Measurements from ENCODE around the gene SIAE.
A peak's percentile ranks its signal among the peaks of the same experiment; 100 is the strongest.

SIAE gene, protein sequence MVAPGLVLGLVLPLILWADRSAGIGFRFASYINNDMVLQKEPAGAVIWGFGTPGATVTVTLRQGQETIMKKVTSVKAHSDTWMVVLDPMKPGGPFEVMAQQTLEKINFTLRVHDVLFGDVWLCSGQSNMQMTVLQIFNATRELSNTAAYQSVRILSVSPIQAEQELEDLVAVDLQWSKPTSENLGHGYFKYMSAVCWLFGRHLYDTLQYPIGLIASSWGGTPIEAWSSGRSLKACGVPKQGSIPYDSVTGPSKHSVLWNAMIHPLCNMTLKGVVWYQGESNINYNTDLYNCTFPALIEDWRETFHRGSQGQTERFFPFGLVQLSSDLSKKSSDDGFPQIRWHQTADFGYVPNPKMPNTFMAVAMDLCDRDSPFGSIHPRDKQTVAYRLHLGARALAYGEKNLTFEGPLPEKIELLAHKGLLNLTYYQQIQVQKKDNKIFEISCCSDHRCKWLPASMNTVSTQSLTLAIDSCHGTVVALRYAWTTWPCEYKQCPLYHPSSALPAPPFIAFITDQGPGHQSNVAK

DNA sequence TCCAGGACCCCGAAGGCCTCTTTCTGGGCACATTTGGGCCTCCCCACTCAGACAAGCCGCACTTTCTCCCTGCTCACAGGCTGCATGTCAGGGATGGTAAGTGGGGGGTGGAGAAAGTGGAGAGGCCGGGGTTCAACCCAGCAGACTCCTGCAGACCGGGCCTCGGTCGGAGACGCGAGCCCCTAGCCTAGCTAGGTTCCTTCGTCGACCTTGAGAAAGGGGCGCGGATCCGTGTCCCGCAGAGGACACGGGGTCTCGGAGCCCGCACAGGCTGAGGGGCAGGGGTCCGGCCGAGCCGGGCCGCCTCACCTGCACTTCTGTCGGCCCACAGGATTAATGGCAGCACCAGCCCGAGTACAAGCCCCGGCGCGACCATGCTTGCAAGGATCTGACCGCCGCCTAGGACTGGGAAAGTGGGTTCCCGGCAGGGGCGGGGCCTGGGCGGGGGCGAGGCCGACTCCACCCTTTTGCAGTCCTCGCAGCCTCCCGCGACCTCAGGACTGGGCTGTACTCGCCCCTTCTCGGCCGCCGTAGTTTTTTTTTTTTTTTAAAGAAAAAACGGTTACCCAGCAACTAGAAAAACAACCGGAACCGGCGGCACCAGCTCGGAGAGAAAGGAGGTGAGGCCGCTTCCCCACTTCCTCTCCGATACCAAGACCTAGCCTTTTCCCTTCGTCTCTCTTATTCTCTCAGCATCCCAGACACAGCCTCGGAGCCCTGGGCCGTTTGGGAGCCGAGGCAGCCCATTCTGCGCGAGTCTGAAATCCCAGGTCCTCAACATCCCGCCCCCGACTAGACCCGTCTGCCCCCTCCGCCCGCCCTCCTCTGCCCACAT is at the start of gene SIAE, which contains the start of gene SPA17:
Gene SIAE, minus strand, starts transcription at position 407 of the 835 bp plus-strand sequence. Its CDS starts 31 bp downstream, at position 376.
Gene SPA17, plus strand, starts transcription at position 572 of the 835 bp plus-strand sequence. CDS start 1,361 bp downstream, outside the sequence.
- DNase-seq = peak; percentile 71

DNA sequence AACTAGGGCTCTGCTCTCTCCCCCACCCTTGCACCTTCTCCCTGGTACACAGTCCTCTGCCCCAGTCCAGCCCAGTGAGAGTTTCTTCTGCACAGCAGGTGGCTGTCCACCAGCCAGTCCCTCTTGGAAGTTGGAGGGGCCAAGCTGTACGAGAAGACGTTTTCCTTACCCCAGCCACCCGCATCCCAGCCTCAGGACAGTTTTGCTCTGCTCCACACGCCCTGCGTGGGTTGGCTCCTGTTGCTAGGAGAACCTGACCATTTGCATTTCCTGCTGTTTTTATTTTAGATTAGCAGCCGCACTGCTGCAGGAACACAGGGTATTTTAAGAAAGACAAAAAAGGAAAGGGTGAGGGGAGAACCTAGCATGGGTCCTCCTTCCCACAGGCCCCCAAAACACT is 48.6 kb upstream of the SIAE start:
- DNase-seq = no peak

DNA sequence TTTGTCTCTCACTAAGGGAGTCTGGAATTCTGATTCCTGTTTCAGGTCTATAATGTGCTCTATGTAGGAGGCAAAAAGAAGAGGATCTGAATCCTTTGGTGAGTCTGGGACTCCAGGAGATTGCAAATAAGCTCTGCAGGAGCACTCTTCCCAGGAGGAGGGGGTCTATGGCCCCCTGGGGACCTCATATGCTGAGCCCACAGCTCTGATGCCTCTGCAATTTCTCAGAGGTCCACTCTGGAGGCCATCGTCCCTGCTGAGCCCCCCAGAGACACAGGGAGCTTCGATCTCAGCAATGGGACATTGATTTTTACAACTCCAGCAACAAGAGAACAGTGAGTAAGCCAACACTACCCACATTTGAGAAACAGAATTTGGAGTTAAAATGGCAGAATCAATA is 46.0 kb upstream of the SIAE start:
- DNase-seq = no peak

DNA sequence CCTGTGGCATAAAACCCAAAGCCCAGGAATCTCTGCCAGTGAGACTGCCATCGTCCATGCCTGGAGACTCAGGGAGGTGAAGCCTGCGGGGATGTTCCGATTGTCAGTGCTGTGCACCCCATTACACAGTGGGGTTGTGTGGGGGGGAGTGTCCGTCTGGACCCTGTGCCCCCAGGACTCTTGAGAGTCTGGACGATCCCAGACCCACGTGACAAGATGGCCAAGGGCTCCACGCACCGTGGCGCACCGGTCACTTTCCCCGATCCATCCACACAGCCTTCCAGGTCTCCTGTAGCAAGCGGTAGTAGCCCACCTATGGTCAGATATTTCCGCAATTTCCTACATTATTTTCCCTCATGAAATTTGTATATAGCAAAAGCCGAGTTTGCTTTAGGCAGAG is 45.3 kb upstream of the SIAE start:
- DNase-seq = no peak

DNA sequence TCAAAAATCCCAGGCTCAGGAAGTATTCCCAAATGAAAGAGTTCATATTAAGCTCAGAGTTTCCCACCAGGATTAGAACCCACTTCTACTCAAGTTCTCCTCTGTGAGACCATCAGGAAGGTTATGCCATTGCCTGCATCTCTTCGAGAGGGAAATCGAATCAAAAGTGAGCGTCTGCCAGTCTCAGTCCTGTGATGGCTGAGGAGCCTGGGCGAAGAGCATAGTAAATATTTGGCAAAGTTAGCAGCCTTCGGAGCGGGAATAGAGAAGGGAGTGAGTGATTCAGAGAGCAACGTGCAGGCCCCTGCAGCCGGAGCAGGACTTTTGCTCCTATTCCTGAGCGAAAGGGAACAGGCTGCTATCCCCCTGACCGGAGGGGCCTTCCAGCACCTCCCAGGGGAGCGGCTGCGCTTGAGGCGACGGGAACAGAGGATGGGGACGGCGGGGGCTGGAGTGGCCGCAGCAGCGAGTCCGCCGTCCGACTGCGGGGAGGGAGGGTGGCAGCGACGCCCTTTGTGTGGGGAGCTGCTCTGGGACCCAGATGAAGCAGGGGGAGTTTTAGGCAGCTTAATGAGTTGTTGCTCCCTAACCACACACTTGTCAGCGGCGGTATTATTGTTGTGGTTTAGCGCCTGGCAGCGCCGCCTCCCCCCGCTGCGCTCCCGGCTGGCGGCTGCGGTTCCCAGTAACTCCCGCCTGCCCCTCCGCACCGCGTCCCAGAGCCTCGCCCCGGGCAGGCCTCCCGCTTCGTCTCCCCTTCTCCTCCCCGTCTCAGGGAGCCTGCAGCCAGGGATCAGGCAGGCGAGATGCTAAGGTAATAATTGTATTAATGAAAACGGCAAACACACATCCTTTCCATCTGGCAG is 44.5 kb upstream of the SIAE start:
- DNase-seq = no peak

DNA sequence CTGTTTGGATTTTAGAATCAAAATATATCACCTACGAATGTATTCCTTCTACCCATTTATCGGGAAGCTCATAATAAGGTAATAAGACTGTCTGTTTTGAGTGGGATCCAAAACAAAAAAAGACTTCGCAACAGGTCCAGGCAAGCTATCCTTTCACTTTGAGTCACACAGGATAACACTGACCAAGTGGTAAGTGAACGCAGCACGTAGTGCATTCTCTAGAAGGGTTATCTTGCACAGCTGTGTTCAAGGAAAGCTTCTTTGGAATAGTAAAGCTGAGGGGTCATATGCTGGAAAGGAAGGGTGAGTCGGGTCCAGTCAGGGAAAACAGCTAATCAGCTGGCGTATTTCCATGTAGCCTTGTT is 43.9 kb upstream of the SIAE start:
- no peak for DNase-seq

DNA sequence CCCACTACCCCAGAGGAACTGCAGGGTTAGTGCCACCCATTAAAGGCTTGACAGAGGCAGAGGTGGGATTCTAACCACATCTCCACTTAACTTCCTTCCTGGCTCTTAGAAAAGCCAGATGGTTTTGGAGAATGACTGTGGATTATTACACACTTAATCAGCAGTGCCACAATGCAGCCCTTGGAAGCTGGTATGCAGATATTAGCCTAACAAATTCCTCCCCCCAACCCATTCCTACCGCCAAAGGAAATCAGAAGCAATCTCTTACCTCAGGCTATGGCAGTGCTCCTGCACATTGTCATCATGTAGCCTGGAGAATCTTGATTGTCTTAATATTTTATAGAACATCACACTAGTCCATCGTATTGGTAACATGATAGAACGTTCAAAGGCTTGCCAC is 43.1 kb upstream of the SIAE start:
- no peak for DNase-seq

DNA sequence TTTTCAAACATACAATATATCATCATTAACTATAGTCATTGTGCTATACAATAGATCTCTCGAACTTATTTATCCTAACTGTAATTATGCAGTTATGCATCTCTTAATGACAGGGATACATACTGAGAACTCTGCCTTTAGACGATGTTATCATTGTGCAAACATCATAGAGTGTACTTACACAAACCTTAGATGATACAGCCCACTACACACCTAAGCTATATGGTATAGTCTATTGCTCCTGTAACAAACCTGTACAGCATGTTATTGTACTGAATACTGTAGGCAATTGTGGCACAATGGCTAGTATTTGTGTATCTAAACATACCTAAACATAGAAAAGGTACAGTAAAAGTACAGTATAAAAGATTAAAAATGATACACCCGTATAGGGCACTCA is 38.9 kb upstream of the SIAE start:
- no peak for DNase-seq

DNA sequence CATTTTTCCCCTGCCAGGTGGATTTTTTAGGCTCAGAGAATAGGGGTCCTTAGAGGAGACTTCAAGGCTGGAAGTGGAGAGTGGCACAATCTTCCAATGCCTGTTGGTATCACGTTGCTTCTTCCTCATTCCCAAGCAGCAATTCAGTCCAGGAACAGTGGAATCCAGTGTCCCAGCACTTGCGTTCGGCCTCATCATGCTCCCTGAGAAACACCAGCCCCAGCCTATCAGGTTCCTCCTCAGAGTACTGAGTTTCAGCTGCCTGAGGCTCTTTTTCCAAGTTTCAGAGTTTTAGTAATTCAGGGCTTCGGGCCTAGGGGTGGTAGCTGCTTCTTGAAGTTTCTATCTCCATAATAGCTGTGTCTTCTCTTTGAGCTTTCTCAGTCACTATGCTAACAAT is 34.3 kb upstream of the SIAE start:
- DNase-seq = no peak

DNA sequence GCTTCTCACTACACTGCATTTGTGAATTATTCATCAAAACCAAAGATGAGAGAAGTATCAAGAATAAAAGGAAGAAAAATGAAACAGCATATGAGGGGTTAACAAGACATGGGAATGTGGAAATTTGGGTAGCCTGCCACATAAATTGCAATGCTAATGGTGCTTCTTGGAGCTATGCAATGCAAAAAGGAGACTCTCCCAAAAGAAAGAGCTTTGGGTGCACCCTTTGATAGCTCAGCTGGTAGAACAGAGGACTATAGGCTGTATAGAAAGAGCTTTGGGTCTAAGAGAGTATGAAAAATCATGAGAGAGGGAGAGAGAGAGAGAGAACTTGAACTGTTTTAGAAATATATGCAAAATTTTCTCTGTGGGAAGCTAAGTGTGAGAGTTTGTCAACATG is 26.5 kb upstream of the SIAE start:
- DNase-seq = no peak

DNA sequence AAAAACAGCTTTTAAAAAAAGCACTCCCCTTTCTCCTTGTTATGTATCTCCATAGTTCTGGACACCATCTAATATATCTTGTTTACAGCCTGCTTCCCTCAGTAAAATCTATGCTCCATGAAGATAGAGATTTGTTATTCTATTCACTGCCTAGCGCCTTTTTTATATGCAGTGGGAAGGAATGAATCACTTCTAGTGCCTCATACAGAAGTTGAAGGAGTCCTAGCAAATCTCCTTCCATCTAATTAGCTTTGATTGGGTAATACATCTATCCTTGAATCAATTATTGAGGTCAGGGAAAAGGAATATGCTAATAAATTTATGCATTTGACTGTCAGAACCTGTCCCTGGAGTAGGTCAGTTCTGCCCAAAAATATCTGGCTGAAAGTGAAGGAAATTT is 26.0 kb upstream of the SIAE start:
- DNase-seq = no peak

DNA sequence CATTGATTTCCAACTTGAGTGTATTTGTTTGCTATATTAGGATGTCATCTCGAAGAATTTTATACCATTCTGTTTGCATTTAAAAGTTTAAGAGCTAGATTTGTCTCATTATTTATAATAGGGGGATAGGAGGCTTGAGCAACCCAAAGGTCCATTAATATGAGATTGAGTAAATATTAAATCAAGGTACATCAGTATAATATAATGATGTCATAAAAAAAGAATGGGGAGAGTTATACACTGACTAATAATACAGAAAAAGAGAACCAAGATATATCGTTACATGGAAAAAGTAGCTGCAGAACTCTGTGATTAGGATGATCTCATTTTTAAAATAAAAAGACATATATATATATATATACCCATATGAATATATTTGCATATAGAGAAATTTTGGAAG is 19.6 kb upstream of the SIAE start:
- no peak for DNase-seq

DNA sequence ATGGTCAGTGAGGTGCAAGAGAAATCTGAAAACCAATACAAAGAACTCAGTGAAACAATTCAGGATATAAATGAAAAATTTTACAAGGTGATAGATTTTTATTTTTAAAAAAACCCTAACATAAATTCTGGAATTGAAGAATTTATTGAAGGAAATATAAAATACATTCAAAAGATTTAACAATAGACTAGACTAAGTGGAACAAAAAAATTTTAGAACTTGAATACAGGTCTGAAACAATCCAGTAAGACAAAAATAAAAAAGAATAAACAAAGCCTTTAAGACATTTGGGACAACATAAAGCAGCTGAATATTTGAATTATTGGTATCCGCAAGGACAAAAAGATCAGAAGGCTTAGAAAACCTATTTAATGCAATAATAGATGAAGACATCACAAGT is 8.9 kb upstream of the SIAE start:
- DNase-seq = no peak

DNA sequence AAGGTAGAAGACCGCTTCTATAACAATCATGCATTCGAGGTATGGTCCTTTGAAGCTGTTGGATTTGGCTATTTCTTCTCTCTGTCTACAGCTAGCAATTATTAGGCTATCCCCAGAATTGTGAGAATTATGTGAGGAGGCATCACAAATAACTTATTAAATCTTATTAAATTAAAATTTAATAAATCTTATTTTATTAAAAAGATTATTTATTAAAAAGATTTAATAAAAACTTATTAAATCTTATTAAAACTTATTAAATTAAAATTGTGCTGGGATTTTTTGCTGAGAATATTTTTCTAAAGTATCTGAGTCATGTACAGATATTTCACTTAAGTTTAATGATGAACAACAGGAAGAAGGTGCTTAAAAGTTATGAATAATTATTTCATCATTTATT is 7.9 kb upstream of the SIAE start:
- no peak for DNase-seq

DNA sequence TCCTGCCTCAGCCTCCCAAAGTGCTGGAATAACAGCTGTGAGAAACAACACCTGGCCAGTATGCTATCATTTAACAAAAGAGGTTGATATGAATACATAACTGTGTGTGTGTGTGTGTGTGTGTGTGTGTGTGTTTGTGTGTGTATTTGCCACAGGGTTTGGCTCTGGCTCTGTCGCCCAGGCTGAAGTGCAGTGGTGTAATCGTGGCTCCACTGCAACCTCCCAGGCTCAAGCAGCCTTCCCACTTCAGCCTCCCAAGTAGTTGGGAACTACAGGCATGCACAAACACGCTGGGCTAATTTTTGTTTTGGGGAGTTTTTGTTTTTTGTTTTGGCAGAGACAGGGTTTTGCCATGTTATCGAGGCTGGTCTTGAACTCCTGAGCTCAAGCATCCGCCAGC is 4.9 kb upstream of the SIAE start:
- DNase-seq = no peak

DNA sequence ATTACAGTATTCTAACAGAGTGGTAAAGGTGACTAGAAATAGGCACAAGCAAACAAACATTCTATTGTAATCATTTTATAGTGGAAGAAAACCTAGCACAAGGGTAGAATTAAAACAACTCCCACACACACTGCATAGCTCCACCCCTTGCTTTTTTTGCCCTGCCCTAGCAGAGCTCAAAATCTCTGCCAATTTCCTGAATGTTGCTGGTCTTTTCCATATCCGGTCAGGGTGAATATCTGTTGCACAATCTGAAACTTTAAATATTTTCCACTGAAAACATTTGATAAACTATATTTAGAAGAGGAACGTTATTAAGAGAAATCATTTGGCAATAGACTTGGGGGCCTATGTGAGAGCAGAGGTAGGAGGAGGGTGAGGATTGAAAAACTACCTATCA is 2.8 kb upstream of the SIAE start:
- DNase-seq = no peak

DNA sequence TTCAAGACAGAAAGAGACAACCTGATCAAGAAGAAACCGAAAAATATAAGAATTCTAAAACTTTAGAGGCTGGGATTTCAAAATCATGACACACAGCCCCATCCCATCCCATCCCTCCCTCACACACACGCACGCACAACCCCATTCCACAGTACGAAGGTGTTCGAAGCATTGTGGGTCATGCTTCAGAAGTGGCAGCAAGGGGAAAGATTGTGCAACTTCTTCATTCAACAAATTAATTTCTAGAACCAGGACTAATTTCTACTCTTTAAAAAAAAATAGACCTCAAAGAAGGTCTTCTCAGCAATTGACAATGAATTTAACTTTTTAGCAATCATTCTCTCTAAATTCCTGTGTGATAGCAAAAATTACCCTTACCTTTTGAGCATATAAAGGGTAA is 1.0 kb upstream of the SIAE start:
- DNase-seq = no peak

DNA sequence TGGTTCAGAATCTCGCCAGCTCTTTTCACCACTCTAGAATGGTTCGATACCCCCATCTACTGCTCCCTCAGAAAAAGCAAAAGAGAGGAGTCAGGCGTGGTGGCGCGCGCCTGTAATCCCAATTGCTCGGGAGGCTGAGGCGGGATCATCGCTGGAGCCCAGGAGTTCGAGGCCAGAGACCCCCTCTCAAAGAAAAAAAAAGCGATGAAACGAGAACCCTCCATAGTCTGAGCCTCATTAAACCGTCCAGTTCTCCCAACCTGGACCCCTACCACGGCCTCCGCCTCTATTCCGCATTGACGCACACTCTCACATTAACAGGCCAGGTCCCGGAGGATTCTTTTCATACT is 604 bp upstream of the SIAE start:
- DNase-seq = no peak

DNA sequence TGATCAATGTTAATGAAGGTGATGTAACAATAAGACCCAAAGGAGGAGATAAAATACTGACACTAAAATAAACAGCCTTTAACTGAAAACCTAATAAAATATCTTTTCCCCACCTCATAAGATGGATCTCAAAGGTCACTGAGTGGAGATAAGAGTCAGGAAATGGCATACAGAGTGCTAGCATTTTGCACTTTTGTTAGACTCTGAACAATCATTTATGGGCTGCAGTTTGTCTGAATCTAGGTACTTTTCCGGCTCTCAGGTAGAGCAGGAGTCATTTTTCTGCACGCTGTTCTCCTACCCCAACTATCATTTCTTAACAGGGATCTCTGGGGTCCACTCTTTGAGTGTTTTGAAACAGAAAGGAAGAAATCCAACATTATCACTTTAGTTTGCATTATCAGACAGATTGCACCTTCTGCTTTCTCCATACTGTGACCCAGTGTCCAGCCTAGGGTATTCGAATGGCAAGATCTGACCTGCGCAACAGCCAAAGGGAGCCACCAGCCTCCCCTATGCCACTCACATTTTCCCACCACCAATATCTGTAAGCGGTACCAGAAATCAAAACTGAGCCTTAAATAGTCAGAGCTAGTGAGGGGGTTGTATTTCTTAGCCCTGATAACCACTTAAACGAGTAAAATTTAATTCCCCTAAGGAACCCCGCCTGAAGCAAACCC is 863 bp downstream of the SIAE start:
- no peak for DNase-seq

DNA sequence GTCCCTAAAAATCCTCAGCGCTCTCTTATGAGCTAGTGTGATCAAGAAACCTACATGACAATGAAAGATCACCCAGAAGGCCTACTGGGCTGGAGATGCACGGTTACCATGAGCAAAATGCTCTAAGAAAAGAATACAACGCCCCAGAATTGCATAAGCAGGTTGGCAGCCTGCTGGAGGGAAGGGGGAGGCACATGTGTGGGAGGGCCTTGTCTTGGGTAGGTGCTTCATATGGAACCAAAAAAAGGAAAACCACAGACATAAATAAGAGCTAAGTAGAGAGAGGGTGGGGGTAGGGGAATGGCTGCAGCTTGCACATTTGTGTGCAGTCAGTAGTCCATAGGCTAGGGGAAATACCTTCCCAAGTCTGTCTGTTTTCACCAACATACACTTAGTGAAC is 2.8 kb downstream of the SIAE start:
- DNase-seq = no peak

DNA sequence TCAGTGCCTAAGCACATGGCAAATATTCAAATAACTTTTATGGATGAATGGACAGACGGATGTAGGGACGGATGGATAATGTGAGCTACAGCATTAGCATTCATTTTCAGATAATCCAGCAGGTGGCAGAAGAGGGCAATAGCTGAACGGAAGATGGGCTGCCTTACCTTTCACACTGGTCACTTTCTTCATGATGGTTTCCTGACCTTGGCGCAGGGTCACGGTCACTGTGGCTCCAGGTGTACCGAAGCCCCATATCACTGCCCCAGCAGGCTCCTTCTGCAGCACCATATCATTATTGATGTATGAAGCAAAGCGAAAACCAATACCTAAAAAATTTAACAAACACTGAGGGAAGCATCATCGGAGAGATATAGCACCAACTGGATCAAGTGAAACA is 4.3 kb downstream of the SIAE start:
- DNase-seq = peak; percentile 15

DNA sequence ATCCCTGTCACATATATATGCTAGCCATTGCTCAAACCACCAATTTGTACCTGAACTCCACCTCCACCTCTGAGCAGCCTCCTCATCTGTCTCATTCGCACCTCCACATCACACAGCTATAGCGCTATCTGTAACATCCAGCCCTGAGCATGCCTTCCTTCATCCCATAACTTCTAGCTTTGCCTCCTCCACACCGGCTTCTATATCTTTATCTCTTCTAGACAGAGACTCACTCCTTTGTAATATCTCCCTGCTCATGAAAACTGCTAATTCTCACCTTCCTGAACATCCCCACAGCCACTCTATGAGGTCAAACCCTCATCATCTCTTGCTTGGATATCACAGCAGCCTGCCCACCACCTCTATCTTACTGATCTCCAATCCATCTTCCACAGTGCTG is 5.9 kb downstream of the SIAE start:
- DNase-seq = no peak

DNA sequence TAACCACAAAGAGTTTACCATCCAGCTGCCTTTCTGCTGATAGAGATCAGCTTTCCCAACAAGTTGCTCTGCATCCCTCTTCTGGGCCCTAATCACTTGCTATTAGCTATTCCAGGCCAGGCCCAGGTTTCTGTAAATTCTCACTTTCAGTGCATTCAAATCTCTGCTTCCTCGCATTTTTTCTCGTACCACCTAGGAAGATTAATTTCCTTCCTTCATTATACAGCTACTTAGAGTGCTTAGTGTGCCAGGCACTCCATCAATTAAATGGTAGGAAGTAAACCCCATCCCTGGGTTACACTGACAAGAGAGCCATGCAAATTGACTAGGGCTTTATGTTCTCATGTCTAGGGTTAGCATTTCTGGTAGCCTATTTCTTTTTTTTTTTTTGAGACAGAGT is 9.7 kb downstream of the SIAE start:
- no peak for DNase-seq

All from NCI-H1436 (cell line).